CD8-positive, alpha-beta memory T cell (primary cell): Measurements from ENCODE around the gene NBPF14. TPM values are rescaled to one million over a fixed set of nuclear protein-coding genes. Genes with fewer than 3 reads are reported as not detected.
"Not testable (repeated sequence)": the region's sequence is repeated elsewhere in the genome, so short reads cannot be mapped to it uniquely, and the experiment has no call there.

Experiments
- CTCF ChIA-PET: fragments of 350-600 bp; sonication (Branson Sonifier 250); formaldehyde crosslinking; loops from one replicate; lab custom pipeline; 2021; ENCODE audit warnings: antibody characterized with exemption; lab: Charles Lee
- POLR2A ChIA-PET: fragments of 350-600 bp; sonication (Branson Sonifier 250); formaldehyde crosslinking; loops from one replicate; lab custom pipeline; 2021; ENCODE audit warnings: antibody characterized with exemption; lab: Charles Lee
- DNase-seq, 5 donors: peaks; one replicate each; pipeline versions ENCODE4 v3.0.0 to v3.0.0-alpha.2; 2020 to 2022; ENCODE audit warnings: mixed read lengths in 1 of 5
- H3K27ac ChIP-seq: one replicate; pipeline ENCODE4 v1.7.0; 2013; ENCODE audit warnings: low read depth, mild to moderate bottlenecking, low read length, moderate library complexity
- H3K27me3 ChIP-seq: 2 replicates; pipeline ENCODE4 v1.7.0; 2013; ENCODE audit warnings: low read length, mild to moderate bottlenecking; ENCODE audit not compliant: insufficient read depth, poor library complexity, severe bottlenecking
- H3K36me3 ChIP-seq: 2 replicates; pipeline ENCODE4 v1.7.0; 2013; ENCODE audit warnings: mild to moderate bottlenecking, low read length, moderate library complexity; ENCODE audit not compliant: insufficient read depth
- H3K4me1 ChIP-seq: 2 replicates; pipeline ENCODE4 v1.7.0; 2013; ENCODE audit warnings: mild to moderate bottlenecking, low read length, moderate library complexity; ENCODE audit not compliant: insufficient read depth
- H3K4me3 ChIP-seq: 2 replicates; pipeline ENCODE4 v1.7.0; 2013; ENCODE audit warnings: mild to moderate bottlenecking, low read length
- H3K9me3 ChIP-seq: 2 replicates; pipeline ENCODE4 v1.7.0; 2013; ENCODE audit warnings: mild to moderate bottlenecking, low read length
- H3K27ac Mint-ChIP-seq, 8 donors: one replicate each; pipeline ENCODE4 v1.8.0; 2020 to 2021; ENCODE audit warnings: mixed read lengths in 8 of 8, mild to moderate bottlenecking in 6 of 8, inconsistent platforms in 3 of 8, moderate library complexity in 3 of 8
- H3K27me3 Mint-ChIP-seq, 2 donors: one replicate each; pipeline ENCODE4 v1.8.0; 2020 to 2021; ENCODE audit warnings: mixed read lengths in 2 of 2, mild to moderate bottlenecking in 1 of 2, moderate library complexity in 1 of 2
- H3K36me3 Mint-ChIP-seq, 3 donors: one replicate each; pipeline ENCODE4 v1.8.0; 2020 to 2021; ENCODE audit warnings: mixed read lengths in 3 of 3, inconsistent platforms in 1 of 3, mild to moderate bottlenecking in 1 of 3
- H3K4me1 Mint-ChIP-seq, 3 donors: one replicate each; pipeline ENCODE4 v1.8.0; 2020 to 2021; ENCODE audit warnings: mixed read lengths in 3 of 3, inconsistent platforms in 1 of 3, mild to moderate bottlenecking in 1 of 3
- H3K4me3 Mint-ChIP-seq, 7 donors: one replicate each; pipeline ENCODE4 v1.8.0; 2020 to 2021; ENCODE audit warnings: mixed read lengths in 7 of 7, mild to moderate bottlenecking in 6 of 7, moderate library complexity in 4 of 7, inconsistent platforms in 2 of 7
- H3K9me3 Mint-ChIP-seq, 5 donors: one replicate each; pipeline ENCODE4 v1.8.0; 2020 to 2022; ENCODE audit warnings: mixed read lengths in 5 of 5, mild to moderate bottlenecking in 3 of 5, moderate library complexity in 2 of 5, inconsistent platforms in 1 of 5
- polyA plus RNA-seq: library from polyadenylated mRNA; unstranded; fragments of 300-500 nt; fragmentation: Illumina TruSeq; gene quantifications from one replicate; pipeline ENCODE4 v1.2.3, GENCODE V29; 2021
- total RNA-seq, 2 experiments: library from RNA; stranded (reverse); gene quantifications; one replicate each; pipeline ENCODE4 v1.2.3, GENCODE V29; 2021

Gene NBPF14
- total and polyA plus RNA-seq, 3 experiments from 2014 or later, result 5.6 to 11.6 (median 11.2) TPM

DNA sequence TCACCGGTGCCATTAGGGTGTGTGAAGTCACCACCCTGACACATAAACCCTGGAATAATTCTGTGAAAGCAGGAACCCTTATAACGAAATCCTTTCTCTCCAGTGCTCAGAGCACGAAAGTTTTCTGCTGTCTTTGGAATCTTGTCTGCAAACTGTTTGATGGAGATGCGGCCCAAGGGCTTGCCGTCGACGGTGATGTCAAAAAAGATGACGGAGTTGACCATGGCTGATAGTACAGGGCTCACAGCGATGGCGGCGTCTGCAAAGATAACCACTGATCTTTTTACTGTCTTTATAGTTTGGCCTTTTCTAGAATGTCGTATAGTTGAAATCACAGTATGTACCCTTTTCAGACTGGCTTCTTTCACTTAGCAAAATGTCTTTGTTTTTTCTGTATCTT, 112.8 kb downstream of the NBPF14 start, which contains the start of gene PPIAL4G:
PPIAL4G (minus strand) TSS at position 274 of the 400 bp plus-strand sequence; CDS start at position 224, 50 bp downstream.
- H3K9me3 ChIP-seq, H3K4me1 ChIP-seq, H3K4me1 Mint-ChIP-seq, H3K4me3 ChIP-seq, H3K27me3 ChIP-seq, H3K27ac ChIP-seq, H3K27me3 Mint-ChIP-seq, H3K9me3 Mint-ChIP-seq, H3K36me3 Mint-ChIP-seq, H3K36me3 ChIP-seq, CTCF ChIA-PET, POLR2A ChIA-PET, DNase-seq: not testable (repeated sequence)
- H3K4me3 Mint-ChIP-seq, result peak within 1 kb of the TSS in 3 of 7 donors; percentile 32 to 41 (median 35)
- peak within 1 kb of the TSS in 7 of 8 donors; percentile 51 to 95 (median 81) for H3K27ac Mint-ChIP-seq

Other genes starting within 250 kb of the NBPF14 start
- under 1 TPM; 0.44 TPM for gene PPIAL4G, start 112.7 kb downstream of the NBPF14 start, total RNA-seq
- gene PPIAL4G, start 112.7 kb downstream of the NBPF14 start, polyA plus RNA-seq, result not detected
- gene NUDT4B, start 152.8 kb upstream of the NBPF14 start, total RNA-seq, result under 1 TPM in 1 of 2 experiments, not detected in 1; 0.69 TPM
- 2.9 TPM for gene NUDT4B, start 152.8 kb upstream of the NBPF14 start, polyA plus RNA-seq
- 10 to 100 TPM; 29.1 to 30.4 TPM for gene PDE4DIP, start 248.4 kb upstream of the NBPF14 start, total RNA-seq
- 18.1 TPM for gene PDE4DIP, start 248.4 kb upstream of the NBPF14 start, polyA plus RNA-seq